ENCODE measurements around the gene HPSE2.

The HPSE2 gene

DNA sequence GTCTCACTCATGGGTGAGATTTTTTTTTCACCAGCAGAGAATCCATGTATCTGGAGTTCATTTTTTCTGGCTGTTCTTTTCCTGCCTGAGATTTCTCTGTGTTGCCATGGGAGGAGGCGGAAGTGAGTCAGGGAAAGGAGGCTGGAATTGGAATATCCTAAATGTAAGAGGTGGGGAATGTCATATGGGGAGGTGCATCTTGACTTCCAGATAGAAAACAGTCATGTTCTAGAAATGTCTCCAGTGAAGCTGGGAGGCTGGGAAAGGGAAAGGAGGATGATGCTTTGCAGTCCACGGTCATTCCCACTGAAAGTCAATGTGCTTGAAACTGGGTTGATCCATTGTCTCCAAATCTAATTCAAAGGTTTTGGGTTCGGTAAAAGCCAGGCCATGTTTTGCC lies 749.2 kb downstream of the HPSE2 start:
- Histone ChIP-seq H3K4me3 (replicated peaks; ENCODE audit: low read depth, low read length) (no peak overlapping the region), H3K36me3 (ENCODE audit: control insufficient read depth, insufficient read depth, low read length) (no peaks in the 10 kb centered on the region), H3K27me3 (replicated peaks; ENCODE audit: control insufficient read depth, insufficient read depth, low read length) (no peaks in the 10 kb centered on the region)
- TF ChIP-seq CTCF (IDR thresholded peaks at IDR 0.05; ENCODE audit: insufficient read depth, low read length, poor library complexity, severe bottlenecking), result no peak
- no peak for DNase-seq (ENCODE audit: extremely low read depth, insufficient read length)

DNA sequence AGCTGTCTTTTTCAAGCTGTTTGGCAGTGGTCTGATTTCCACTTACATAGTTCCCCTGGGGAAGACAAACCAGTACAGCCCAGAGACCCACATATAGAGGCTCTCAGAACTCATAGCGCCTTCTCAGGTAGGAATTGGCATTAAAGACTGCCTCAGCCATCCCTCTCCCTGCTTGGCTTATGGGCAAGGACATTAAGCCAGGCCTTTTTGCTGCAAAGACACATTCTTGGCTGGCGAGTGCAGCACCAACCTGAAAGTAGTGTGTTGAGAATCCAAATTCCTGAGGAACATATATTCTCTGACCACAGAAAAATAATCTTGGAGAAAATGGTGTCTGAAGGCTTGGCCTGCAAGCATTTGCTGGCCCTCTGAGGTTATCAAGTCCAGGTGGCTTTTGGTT lies 749.7 kb downstream of the HPSE2 start:
- DNase-seq (ENCODE audit: extremely low read depth, insufficient read length), result no peak
- no peak for TF ChIP-seq CTCF (IDR thresholded peaks at IDR 0.05; ENCODE audit: insufficient read depth, low read length, poor library complexity, severe bottlenecking)
- Histone ChIP-seq H3K4me3 (replicated peaks; ENCODE audit: low read depth, low read length) (no peak overlapping the region), H3K27me3 (replicated peaks; ENCODE audit: control insufficient read depth, insufficient read depth, low read length) (no peaks in the 10 kb centered on the region), H3K36me3 (ENCODE audit: control insufficient read depth, insufficient read depth, low read length) (no peaks in the 10 kb centered on the region)

DNA sequence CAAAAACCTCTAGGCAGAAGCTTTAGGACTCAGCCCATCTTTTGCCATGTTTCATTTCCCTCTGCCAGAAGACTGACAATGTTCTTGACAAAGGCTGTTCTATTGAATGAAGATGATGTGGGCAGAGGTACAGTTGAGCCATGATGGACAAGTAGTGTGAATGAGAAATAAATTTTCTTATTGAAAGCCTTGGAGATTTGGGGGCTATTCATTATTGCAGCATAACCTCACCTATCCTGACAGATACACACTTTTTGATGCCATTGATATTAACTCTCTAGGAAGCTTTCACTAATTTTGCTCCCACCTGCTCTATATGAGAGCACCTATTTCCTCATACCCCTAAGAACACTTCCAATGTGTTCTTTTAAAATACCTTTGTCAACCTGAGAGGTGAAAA lies 752.0 kb downstream of the HPSE2 start:
- no peak overlapping the region for H3K4me3 ChIP-seq (replicated peaks; ENCODE audit: low read depth, low read length)
- no peaks in the 10 kb centered on the region for H3K36me3 ChIP-seq (ENCODE audit: control insufficient read depth, insufficient read depth, low read length)
- DNase-seq (ENCODE audit: extremely low read depth, insufficient read length), result no peak
- TF ChIP-seq CTCF (IDR thresholded peaks at IDR 0.05; ENCODE audit: insufficient read depth, low read length, poor library complexity, severe bottlenecking), result no peak
- no peaks in the 10 kb centered on the region; the same call in 1 of the 2 replicates for H3K27me3 ChIP-seq (replicated peaks; ENCODE audit: control insufficient read depth, insufficient read depth, low read length)

DNA sequence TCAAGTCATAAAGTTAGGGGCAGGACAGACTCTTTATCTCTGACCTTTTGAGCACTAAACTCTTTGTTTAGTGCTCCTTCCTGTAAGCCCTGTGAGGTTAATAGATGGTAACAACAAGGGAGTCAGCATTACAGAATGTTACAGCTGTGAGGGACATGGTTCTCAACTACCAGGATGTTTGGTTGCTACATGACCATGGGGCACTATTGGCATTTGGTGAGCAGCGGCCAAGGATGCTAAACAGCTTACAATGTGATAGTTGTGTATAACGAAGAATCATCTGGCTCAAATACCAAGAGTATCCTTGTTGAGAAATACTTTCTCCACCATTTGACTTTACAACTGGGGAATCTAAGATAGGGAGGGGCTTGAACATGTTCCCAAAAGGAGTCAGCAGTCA lies 753.6 kb downstream of the HPSE2 start:
- H3K36me3 ChIP-seq (ENCODE audit: control insufficient read depth, insufficient read depth, low read length), result no peaks in the 10 kb centered on the region
- no peak for DNase-seq (ENCODE audit: extremely low read depth, insufficient read length)
- no peak for TF ChIP-seq CTCF (IDR thresholded peaks at IDR 0.05; ENCODE audit: insufficient read depth, low read length, poor library complexity, severe bottlenecking)
- H3K4me3 ChIP-seq (replicated peaks; ENCODE audit: low read depth, low read length), result no peak overlapping the region
- H3K27me3 ChIP-seq (replicated peaks; ENCODE audit: control insufficient read depth, insufficient read depth, low read length), result no peaks in the 10 kb centered on the region; the same call in 1 of the 2 replicates

- H3K27me3 ChIP-seq (replicated peaks; ENCODE audit: control insufficient read depth, insufficient read depth, low read length), result no peaks in the 10 kb centered on the region; the same call in 1 of the 2 replicates
- TF ChIP-seq CTCF (IDR thresholded peaks at IDR 0.05; ENCODE audit: insufficient read depth, low read length, poor library complexity, severe bottlenecking), result no peak
- H3K36me3 ChIP-seq (ENCODE audit: control insufficient read depth, insufficient read depth, low read length), result no peaks in the 10 kb centered on the region
- no peak overlapping the region for H3K4me3 ChIP-seq (replicated peaks; ENCODE audit: low read depth, low read length)
- DNase-seq (ENCODE audit: extremely low read depth, insufficient read length), result no peak
These were observed 754.2 kb downstream of the HPSE2 start for GRCh38 chr10:98481404-98481945.

All from GM06990 (cell line).